ENCODE results near the gene ENDOV. TPM values are rescaled to one million over a fixed set of nuclear protein-coding genes. Genes with fewer than 3 reads are reported as not detected.

The ENDOV gene
- total and polyA plus RNA-seq, 2 donors from 2014 or later: 20.3 to 28.0 TPM

DNA sequence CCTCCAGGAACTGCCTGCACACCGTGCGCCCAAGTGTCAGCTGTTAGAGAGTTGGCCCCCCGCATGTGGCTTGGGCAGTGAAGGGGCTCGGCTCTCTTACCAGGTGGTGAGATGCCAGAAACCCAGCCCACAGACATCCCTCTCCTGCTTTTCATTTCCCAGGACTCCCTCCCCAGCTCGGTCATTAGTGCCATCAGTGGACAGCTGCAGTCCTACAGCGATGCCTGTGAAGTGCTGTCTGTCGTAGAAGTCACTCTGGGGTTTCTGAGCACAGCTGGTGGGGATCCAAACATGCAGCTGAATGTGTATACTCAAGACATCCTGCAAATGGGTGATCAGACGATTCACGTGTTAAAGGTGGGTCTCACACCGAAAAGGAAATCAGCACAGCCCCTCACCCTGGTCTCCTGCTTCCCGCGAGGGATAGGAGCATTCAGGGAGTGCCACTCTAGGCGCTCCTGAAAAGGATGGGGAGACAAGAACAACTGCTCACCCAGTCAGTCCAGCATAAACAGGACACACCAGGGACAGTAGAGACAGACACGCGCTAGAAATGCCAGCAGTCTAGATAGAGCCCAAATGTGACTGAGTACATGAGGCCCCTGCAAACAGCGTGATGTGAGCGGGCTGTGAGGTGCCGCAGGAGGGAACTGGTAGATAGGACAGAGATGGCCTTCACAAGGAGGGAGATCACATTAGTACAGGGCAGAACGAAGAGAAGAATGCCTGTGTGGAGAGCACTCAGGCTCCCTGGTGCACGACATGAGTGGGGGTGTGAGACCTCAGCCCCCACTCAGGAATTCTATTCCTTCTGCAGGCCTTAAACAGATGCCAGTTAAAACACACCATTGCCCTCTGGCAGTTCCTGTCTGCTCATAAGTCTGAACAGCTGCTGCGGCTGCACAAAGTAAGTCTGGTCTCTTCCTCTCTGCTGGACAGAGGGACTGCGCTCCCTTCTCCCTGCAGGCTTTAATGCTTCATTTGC lies 25.7 kb upstream of the ENDOV start:
- H3K9me3 ChIP-seq (ENCODE audit: control insufficient read depth in 2 of 3, insufficient read depth in 1 of 3, low read length in 3 of 3): no peaks in the 10 kb centered on the region
- no peak overlapping the region for H3K9ac ChIP-seq (ENCODE audit: low read length in 3 of 3)
- H3K4me1 ChIP-seq (ENCODE audit: control insufficient read depth in 2 of 3, insufficient read depth in 2 of 3, low read depth in 1 of 3, low read length in 3 of 3): peaks cover 0 to 5% (median 4%) of the 10 kb centered on the region in 3 donors
- intact Hi-C loops (cut with DNase I): no loop called here
- DNase-seq: peak in 4 of 5 donors; percentile 18 to 65 (median 51)
- no peak overlapping the region for H3K27ac ChIP-seq (ENCODE audit: low read depth in 2 of 2, low read length in 2 of 2)
- H3K36me3 ChIP-seq (ENCODE audit: control insufficient read depth in 2 of 3, insufficient read depth in 3 of 3, low read length in 3 of 3): peaks cover 0 to 66% (median 59%) of the 10 kb centered on the region in 3 donors
- no peak for FAIRE-seq
- H3K27me3 ChIP-seq (ENCODE audit: control insufficient read depth, insufficient read depth, low read length): no peaks in the 10 kb centered on the region
- no peak overlapping the region for H3K4me3 ChIP-seq (ENCODE audit: low read length in 3 of 3)
- TF ChIP-seq, protein P1, sequence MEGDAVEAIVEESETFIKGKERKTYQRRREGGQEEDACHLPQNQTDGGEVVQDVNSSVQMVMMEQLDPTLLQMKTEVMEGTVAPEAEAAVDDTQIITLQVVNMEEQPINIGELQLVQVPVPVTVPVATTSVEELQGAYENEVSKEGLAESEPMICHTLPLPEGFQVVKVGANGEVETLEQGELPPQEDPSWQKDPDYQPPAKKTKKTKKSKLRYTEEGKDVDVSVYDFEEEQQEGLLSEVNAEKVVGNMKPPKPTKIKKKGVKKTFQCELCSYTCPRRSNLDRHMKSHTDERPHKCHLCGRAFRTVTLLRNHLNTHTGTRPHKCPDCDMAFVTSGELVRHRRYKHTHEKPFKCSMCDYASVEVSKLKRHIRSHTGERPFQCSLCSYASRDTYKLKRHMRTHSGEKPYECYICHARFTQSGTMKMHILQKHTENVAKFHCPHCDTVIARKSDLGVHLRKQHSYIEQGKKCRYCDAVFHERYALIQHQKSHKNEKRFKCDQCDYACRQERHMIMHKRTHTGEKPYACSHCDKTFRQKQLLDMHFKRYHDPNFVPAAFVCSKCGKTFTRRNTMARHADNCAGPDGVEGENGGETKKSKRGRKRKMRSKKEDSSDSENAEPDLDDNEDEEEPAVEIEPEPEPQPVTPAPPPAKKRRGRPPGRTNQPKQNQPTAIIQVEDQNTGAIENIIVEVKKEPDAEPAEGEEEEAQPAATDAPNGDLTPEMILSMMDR (IDR thresholded peaks at IDR 0.05; ENCODE audit: borderline replicate concordance, extremely low read depth, insufficient read depth): no peak

DNA sequence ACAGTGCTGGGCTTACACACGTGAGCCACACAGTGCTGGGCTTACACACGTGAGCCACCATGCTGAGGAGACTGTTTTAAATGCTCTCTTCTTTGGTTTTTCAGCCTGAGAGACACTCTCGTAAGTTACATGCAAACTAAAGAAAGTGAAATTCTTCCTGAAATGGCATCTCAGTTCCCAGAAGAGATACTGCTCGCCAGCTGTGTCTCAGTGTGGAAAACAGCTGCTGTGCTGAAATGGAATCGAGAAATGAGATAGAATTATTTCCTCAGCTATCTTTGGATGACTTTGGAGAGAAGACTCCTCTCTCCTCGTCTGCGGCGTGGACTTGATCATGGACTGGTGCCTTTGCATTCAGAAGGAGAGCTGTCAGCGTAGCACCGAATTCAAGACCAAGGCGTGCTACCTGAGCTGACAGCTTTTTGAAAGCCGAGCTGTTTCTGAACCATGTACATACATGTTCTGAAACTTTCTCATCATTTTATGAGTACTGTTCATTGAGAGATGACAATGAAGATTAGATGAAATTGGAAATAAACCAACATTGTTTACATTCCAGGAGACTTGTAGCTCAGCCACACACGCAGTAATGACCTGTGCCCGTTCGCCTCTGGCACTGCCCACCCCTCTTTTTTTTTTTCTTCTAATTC lies 21.6 kb upstream of the ENDOV start:
- FAIRE-seq (no peak), DNase-seq (no peak)
- Histone ChIP-seq H3K9ac (ENCODE audit: low read length in 3 of 3) (no peak overlapping the region), H3K36me3 (ENCODE audit: control insufficient read depth in 2 of 3, insufficient read depth in 3 of 3, low read length in 3 of 3) (peaks cover 0 to 32% (median 32%) of the 10 kb centered on the region in 3 donors), H3K27me3 (ENCODE audit: control insufficient read depth, insufficient read depth, low read length) (no peaks in the 10 kb centered on the region), H3K27ac (ENCODE audit: low read depth in 2 of 2, low read length in 2 of 2) (no peak overlapping the region), H3K9me3 (ENCODE audit: control insufficient read depth in 2 of 3, insufficient read depth in 1 of 3, low read length in 3 of 3) (no peaks in the 10 kb centered on the region), H3K4me3 (ENCODE audit: low read length in 3 of 3) (no peak overlapping the region), H3K4me1 (ENCODE audit: control insufficient read depth in 2 of 3, insufficient read depth in 2 of 3, low read depth in 1 of 3, low read length in 3 of 3) (peaks cover 0 to 17% (median 12%) of the 10 kb centered on the region in 3 donors)
- intact Hi-C loops (cut with DNase I): no loop called here
- TF ChIP-seq, protein P1 (IDR thresholded peaks at IDR 0.05; ENCODE audit: borderline replicate concordance, extremely low read depth, insufficient read depth): no peak

DNA sequence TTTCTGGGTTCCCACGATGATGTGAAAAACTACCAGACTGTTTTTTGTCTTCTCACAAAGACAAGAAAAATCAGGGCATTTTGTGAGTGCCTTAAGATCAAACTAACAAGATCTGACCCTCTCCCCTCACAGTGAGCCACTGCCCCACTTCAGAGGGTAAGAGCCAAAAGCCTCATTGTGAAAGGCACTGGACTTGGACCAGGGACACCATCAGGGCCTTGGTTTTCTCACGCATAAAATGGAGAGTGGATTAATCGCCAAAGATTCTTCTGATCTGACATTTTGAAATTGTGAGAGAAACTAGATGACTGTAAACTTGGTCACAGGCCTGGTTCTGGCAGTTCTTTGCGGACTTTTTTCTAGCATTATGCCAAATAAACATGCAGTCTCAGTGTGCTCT lies 21.0 kb upstream of the ENDOV start:
- DNase-seq (no peak), FAIRE-seq (no peak)
- Histone ChIP-seq H3K9me3 (ENCODE audit: control insufficient read depth in 2 of 3, insufficient read depth in 1 of 3, low read length in 3 of 3) (no peaks in the 10 kb centered on the region), H3K4me1 (ENCODE audit: control insufficient read depth in 2 of 3, insufficient read depth in 2 of 3, low read depth in 1 of 3, low read length in 3 of 3) (peaks cover 0 to 17% (median 12%) of the 10 kb centered on the region in 3 donors), H3K4me3 (ENCODE audit: low read length in 3 of 3) (no peak overlapping the region), H3K27ac (ENCODE audit: low read depth in 2 of 2, low read length in 2 of 2) (no peak overlapping the region), H3K27me3 (ENCODE audit: control insufficient read depth, insufficient read depth, low read length) (no peaks in the 10 kb centered on the region), H3K36me3 (ENCODE audit: control insufficient read depth in 2 of 3, insufficient read depth in 3 of 3, low read length in 3 of 3) (peaks cover 0 to 26% (median 26%) of the 10 kb centered on the region in 3 donors), H3K9ac (ENCODE audit: low read length in 3 of 3) (no peak overlapping the region)
- intact Hi-C loops (cut with DNase I): no loop called here
- TF ChIP-seq, protein P1 (IDR thresholded peaks at IDR 0.05; ENCODE audit: borderline replicate concordance, extremely low read depth, insufficient read depth): no peak

Data from kidney (tissue), 14 donors.